Upper lobe of right lung (tissue), 1 donor: ENCODE results near the gene LRP8. TPM values are rescaled to one million over a fixed set of nuclear protein-coding genes. Genes with fewer than 3 reads are reported as not detected.

Experiments used
- ATAC-seq: fragments of 200-7000 bp; cut with Tn5 transposase; one replicate; pipeline ENCODE4 v1.9.1; 2020; ENCODE audit warnings: mild to moderate bottlenecking, moderate library complexity
- DNase-seq: peaks from one replicate; pipeline ENCODE4 v3.0.0-alpha.2; 2020
- H3K27ac ChIP-seq: fragments of 200-600 bp; one replicate; pipeline ENCODE4 v1.8.0; 2022
- H3K27me3 ChIP-seq: fragments of 200-600 bp; one replicate; pipeline ENCODE4 v1.8.0; 2022; ENCODE audit warnings: mild to moderate bottlenecking
- H3K36me3 ChIP-seq: fragments of 200-600 bp; one replicate; pipeline ENCODE4 v1.8.0; 2022
- H3K4me1 ChIP-seq: fragments of 200-600 bp; one replicate; pipeline ENCODE4 v1.8.0; 2022
- H3K4me3 ChIP-seq: fragments of 200-600 bp; one replicate; pipeline ENCODE4 v1.8.0; 2022; ENCODE audit warnings: mild to moderate bottlenecking
- H3K9me3 ChIP-seq: fragments of 200-600 bp; one replicate; pipeline ENCODE4 v1.8.0; 2022
- intact Hi-C: fragments of 100-400 bp; cut with DNase I; formaldehyde crosslinking; loops from one replicate; pipeline ENCODE4 v1.11.0; 2022
- total RNA-seq: library from RNA; stranded (reverse); fragmentation: NEBNext Ultra II Directional; extraction: Animal tissue kit (Norgen Biotek cat#: 25700); gene quantifications from one replicate; pipeline ENCODE4 v1.2.1, GENCODE V29; 2021
- TF ChIP-seq, protein P1 (sequence below): fragments of 200-600 bp; IDR thresholded peaks from one replicate; pipeline ENCODE4 v1.8.0; 2022; ENCODE audit warnings: antibody characterized with exemption
- donor health status: DM: no; HTN: yes; CAD: no; lungs with severe emphysema.

Gene LRP8
- total RNA-seq, 1 donor from 2014 or later: 11.6 TPM

DNA sequence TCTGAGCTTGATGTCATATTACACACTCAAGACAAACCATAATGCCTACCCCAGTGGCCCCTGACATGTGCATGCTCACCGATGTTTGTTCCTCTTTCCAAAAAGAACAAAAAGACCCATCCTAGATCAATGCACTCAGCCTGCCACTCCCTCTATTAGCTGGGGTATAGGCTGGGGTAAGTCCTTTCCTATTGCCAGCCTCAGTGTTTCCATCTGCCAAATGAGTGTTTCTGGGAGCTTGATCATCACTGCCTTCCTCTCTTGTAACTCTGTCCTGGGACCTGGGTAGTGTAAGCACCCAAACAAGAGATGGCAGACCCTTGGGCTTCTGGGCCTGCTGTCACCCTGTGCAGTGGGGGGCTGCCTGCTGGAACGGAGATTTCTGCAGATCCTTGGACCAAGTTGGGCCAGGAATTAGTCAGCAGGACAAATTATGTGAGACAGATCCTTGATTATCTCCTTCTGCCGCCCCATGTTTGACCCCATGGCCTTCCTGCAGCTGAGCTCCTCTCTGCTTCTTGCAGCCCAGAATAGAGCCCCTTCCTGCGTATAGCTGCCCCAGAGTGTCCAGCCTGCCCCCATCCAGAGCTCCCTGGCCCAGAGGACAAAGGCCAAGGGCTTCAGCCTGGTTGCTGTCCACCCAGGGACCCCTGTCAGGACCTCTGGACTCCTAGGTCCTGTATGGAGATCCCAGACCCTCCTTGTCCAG lies 31.5 kb upstream of the LRP8 start:
- Histone ChIP-seq H3K9me3 (no peaks in the 10 kb centered on the region), H3K27ac (no peak overlapping the region), H3K27me3 (no peaks in the 10 kb centered on the region), H3K36me3 (no peaks in the 10 kb centered on the region), H3K4me1 (no peaks in the 10 kb centered on the region), H3K4me3 (no peak overlapping the region)
- ATAC-seq: no peak
- DNase-seq: peak; percentile 34
- TF ChIP-seq, protein P1, sequence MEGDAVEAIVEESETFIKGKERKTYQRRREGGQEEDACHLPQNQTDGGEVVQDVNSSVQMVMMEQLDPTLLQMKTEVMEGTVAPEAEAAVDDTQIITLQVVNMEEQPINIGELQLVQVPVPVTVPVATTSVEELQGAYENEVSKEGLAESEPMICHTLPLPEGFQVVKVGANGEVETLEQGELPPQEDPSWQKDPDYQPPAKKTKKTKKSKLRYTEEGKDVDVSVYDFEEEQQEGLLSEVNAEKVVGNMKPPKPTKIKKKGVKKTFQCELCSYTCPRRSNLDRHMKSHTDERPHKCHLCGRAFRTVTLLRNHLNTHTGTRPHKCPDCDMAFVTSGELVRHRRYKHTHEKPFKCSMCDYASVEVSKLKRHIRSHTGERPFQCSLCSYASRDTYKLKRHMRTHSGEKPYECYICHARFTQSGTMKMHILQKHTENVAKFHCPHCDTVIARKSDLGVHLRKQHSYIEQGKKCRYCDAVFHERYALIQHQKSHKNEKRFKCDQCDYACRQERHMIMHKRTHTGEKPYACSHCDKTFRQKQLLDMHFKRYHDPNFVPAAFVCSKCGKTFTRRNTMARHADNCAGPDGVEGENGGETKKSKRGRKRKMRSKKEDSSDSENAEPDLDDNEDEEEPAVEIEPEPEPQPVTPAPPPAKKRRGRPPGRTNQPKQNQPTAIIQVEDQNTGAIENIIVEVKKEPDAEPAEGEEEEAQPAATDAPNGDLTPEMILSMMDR: no peak
- intact Hi-C loops: no loop called here

DNA sequence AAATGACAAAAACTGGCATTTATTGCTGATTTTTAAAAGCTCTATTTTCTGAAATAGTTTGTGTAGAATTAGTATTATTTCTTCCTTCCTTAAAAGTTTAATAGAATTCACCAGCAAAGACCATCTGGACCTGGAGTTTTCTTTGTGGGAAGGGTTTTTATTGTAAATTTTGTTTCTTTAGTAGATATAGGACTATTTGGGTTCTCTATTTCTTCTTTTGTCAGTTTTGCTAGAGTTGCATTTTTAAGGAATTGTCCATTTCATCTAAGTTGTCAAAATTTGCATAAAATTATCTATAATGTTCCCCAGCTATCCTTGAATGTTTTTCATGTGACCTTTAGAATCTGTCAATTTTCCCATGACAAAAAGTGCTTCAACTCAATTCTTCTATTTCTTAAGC lies 28.8 kb upstream of the LRP8 start:
- Histone ChIP-seq H3K4me1 (no peaks in the 10 kb centered on the region), H3K4me3 (no peak overlapping the region), H3K36me3 (no peaks in the 10 kb centered on the region), H3K9me3 (no peaks in the 10 kb centered on the region), H3K27me3 (no peaks in the 10 kb centered on the region), H3K27ac (no peak overlapping the region)
- TF ChIP-seq, protein P1: no peak
- DNase-seq: no peak
- intact Hi-C loops: no loop called here
- no peak for ATAC-seq

DNA sequence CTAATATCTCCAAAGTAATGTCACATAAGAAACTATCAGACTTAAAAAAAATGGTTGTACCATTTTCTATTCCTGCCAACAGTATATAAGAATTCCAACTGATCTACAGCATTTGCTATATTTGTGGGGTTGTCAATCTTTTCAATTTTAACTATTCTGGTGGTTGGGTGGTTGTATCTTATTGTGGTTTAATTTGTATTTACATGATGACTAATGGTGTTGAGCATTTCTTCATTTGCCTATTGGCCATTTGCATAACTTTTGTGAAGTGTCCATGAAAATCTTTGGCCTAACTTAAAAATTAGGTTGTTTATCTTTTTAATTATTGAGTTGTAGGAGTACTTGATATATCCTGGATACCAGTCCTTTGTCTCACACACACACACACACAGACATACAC lies 26.2 kb upstream of the LRP8 start:
- Histone ChIP-seq H3K4me1 (no peaks in the 10 kb centered on the region), H3K27me3 (no peaks in the 10 kb centered on the region), H3K27ac (no peak overlapping the region), H3K4me3 (no peak overlapping the region), H3K9me3 (no peaks in the 10 kb centered on the region), H3K36me3 (no peaks in the 10 kb centered on the region)
- intact Hi-C loops: no loop called here
- ATAC-seq (no peak), DNase-seq (no peak)
- TF ChIP-seq, protein P1: no peak

DNA sequence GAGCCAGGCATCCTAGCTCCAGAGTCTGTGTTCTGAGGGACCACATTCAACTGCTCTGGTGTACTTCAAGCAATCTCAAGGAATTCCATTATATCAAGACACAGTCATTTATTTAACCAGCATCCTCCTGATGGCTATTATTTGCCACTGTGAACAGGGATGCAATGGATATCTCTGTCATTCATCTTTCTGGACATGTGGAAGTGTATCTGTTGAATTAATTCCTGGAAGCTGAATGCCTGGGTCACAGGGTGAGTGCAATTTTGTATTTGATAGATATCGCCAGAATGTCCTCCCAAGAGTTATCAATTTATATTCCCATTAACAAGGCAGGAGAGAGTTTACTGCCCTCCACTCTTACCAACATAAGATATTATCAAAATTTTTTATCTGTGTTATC lies 24.7 kb upstream of the LRP8 start:
- DNase-seq (no peak), ATAC-seq (no peak)
- Histone ChIP-seq H3K4me3 (no peak overlapping the region), H3K4me1 (no peaks in the 10 kb centered on the region), H3K27me3 (no peaks in the 10 kb centered on the region), H3K9me3 (no peaks in the 10 kb centered on the region), H3K36me3 (no peaks in the 10 kb centered on the region), H3K27ac (no peak overlapping the region)
- TF ChIP-seq, protein P1: no peak
- intact Hi-C loops: no loop called here

DNA sequence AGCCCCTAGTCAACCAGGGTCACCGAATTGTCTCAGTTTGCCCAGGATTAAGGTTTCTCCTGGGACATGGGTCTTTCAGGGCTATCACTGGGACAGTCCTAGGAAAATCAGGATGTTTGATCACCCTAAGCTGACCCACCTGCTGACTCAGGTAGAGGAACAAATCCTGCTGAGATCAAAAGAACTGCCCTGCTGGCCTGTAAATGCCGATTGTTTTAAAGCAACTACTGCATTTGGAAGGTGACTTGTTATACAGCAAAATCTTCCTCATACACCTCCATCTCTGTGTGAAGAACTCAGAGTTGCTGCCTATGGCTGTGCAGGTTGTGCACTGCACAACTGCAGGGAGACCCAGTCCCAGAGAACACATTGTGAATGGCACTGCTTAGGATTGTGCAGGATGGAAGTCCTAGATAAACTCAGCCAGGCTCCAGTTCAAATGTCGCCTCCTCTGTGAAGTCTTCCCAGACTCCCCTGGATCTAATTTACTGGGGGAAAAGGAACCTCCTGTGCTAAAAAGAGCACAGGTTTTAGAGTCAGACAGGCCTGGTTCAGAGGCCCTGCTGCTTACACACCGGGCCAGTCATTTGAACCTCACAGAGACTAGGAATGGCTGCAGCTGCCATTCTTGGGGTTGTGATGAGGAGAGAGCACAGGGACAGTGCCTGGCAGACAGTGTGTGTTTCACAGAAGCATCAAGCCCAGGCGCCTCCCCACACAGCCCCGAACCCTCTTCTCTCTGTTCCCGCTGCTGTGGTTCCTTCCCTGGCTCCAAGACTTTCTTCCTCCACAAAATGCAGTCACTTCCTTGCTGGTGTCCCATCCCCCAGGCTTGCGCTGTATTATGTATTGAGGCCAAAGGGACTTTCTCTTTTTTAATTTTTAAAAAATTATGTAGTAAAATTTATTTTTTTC lies 23.2 kb upstream of the LRP8 start:
- TF ChIP-seq, protein P1: no peak
- Histone ChIP-seq H3K9me3 (no peaks in the 10 kb centered on the region), H3K4me1 (no peaks in the 10 kb centered on the region), H3K36me3 (no peaks in the 10 kb centered on the region), H3K4me3 (no peak overlapping the region), H3K27me3 (no peaks in the 10 kb centered on the region), H3K27ac (no peak overlapping the region)
- no peak for ATAC-seq
- peak; percentile 35 for DNase-seq
- intact Hi-C loops: no loop called here
